ENCODE data around the gene ANAPC2. TPM values are rescaled to one million over a fixed set of nuclear protein-coding genes. Genes with fewer than 3 reads are reported as not detected.

The ANAPC2 gene
- total RNA-seq, 2 donors from 2014 or later = 50.6 to 53.1 TPM

DNA sequence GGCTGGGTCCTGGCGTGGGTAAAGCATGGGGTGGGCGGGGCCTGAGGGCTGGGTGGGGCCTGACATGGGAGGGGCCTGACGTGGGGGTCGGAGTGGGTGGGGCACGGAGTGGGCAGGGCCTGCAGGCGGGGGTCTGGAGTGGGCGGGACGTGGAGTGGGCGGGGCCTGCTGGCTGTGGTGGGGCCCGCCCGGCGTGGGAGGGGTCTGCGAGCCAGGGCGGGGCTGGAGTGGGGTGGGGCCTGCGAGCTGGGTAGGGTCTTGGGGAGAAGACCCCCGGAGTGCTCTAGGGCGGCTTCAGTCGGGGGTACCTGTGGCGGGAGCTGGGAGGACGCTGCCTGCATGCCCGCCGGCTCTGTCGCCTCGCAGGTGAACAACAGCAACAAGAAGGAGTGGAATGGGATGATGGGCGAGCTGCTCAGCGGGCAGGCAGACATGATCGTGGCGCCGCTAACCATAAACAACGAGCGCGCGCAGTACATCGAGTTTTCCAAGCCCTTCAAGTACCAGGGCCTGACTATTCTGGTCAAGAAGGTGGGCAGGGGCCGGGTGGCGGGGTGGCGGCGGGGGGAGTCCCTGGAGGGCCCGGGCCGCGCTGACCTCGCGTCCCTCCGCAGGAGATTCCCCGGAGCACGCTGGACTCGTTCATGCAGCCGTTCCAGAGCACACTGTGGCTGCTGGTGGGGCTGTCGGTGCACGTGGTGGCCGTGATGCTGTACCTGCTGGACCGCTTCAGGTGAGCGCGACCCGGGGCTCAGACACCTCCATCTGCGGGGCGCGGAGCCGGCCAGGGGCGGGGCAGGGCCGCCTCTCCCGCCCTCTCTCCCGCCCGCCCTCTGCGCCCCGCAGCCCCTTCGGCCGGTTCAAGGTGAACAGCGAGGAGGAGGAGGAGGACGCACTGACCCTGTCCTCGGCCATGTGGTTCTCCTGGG, 26.5 kb downstream of the ANAPC2 start:
- no peak for ATAC-seq (replicated peaks)
- H3K9me3 Mint-ChIP-seq = no peaks in the 10 kb centered on the region
- no peak overlapping the region for H3K27ac Mint-ChIP-seq
- peaks cover 5% of the 10 kb centered on the region for H3K4me1 Mint-ChIP-seq
- no peak overlapping the region for H3K4me3 Mint-ChIP-seq
- H3K27me3 Mint-ChIP-seq = peaks cover 25% of the 10 kb centered on the region
- no peaks in the 10 kb centered on the region for H3K36me3 Mint-ChIP-seq (ENCODE audit: low read depth)

DNA sequence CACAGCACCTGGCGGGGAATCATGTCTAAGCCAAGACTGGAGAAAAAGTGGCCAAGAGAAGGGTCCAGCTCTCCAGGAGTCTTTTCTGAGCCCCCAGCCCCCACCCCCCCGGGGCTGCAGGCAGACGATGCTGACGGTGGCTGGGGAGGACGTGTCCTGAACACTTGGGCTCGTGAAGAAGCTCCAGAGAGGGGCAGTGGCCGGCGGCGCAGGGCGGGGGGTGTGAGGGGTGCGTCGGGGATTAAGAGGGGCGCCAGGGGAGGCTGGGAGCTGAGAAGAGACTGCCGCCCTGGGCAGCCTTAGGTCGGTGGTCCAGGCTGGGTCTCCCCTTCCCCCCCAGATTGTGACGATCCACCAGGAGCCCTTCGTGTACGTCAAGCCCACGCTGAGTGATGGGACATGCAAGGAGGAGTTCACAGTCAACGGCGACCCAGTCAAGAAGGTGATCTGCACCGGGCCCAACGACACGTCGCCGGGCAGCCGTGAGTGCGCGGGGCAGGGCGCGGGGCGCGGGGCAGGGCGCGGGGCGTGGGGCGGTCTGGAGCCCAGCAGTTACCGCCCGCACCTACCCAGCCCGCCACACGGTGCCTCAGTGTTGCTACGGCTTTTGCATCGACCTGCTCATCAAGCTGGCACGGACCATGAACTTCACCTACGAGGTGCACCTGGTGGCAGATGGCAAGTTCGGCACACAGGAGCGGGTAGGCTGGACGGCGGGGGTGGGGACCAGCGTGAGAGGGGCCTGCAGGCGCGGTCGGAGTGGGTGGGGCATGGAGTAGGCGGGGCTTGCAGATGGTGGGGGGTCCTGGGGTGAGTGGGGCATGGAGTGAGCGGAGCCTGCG, 27.4 kb downstream of the ANAPC2 start:
- Mint-ChIP-seq H3K4me1 (peaks cover 5% of the 10 kb centered on the region), H3K27me3 (peaks cover 21% of the 10 kb centered on the region), H3K27ac (no peak overlapping the region), H3K4me3 (no peak overlapping the region), H3K9me3 (no peaks in the 10 kb centered on the region), H3K36me3 (ENCODE audit: low read depth) (no peaks in the 10 kb centered on the region)
- ATAC-seq (replicated peaks) = no peak

DNA sequence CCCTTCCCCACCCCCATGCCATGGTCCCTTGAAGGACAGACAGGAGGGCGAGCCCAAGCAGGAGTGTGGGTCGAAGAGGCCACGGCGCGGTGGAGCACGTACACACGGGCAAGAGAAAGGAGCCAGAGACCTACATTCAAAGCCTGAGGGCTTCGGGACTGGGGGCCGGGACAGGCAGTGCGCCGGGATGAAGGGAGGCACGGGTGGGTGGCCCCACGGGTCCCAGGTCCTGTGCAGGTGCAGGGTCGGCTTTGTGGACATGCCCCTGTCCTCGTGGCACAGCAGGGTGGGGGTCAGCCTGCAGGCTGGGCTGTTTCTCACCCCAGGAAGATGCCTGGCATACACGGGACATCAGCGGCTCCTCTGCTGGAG, 28.3 kb downstream of the ANAPC2 start:
- Mint-ChIP-seq H3K4me3 (no peak overlapping the region), H3K36me3 (ENCODE audit: low read depth) (no peaks in the 10 kb centered on the region), H3K27ac (no peak overlapping the region), H3K4me1 (peaks cover 5% of the 10 kb centered on the region), H3K9me3 (no peaks in the 10 kb centered on the region), H3K27me3 (peaks cover 18% of the 10 kb centered on the region)
- no peak for ATAC-seq (replicated peaks)

DNA sequence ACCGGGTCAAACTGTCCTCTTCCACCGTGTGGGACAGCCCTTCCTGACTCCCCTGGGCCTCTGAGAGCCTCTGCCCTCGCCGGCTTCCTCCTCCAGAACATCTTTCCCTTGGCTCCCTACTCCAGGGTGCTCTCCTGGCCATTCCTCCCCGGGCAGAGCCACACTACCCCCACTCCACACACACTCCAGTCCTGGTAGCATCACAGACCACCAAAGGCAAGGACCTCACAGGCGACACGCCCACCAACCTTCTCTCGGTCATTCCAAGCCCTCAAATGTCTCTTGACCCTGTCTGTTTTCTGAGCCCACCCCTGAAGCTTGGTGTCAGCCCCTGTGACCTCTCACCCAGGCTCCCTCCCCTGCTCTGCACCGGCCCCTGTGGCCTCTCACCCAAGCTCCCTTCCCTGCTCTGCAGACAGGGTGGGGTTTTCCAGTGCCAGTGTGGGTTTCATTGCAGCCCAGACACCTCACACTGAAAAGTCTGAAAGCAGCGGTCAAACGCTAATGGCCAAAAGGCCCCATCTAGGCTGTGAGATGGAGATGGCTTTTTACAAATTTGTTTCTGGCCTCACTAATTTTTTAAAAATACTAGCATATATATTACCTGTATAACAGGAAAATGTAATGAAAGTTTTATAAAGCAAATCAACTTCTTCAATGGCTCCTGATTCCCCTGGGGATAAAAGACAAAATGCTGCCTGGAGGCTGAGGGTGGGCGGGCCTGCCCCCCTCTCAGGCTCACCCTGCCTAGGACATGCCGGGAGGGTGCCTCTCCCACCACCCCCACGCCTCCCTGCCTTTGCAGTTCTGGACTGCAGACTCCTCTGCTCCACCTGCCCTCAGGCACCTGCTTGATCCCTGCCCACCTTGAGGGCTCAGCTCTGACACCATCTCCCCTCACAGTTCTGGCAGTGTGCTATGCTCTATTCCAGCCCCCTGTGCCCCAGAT, 29.0 kb downstream of the ANAPC2 start:
- H3K4me3 Mint-ChIP-seq = no peak overlapping the region
- peaks cover 21% of the 10 kb centered on the region for H3K27me3 Mint-ChIP-seq
- H3K9me3 Mint-ChIP-seq = no peaks in the 10 kb centered on the region
- H3K27ac Mint-ChIP-seq = no peak overlapping the region
- no peak for ATAC-seq (replicated peaks)
- peaks cover 5% of the 10 kb centered on the region for H3K4me1 Mint-ChIP-seq
- H3K36me3 Mint-ChIP-seq (ENCODE audit: low read depth) = no peaks in the 10 kb centered on the region

DNA sequence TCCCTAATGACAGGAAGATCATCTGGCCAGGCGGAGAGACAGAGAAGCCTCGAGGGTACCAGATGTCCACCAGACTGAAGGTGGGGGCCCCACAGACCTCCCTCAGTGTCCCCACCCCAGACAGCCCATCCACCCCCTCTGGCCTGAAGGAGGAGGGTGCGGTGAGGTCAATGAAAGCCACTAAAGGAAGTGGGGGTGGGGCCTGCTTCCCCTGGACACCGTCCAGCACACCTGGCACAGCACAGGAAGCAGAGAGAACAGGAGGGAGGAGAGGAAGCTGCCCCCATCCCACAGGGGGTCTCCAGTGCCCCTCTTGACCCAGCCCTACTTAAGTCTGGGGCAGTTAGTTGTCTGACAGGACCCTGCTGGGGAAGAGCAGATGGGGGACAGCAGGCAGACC, 29.7 kb downstream of the ANAPC2 start:
- Mint-ChIP-seq H3K4me1 (peaks cover 5% of the 10 kb centered on the region), H3K27me3 (peaks cover 21% of the 10 kb centered on the region), H3K4me3 (no peak overlapping the region), H3K27ac (no peak overlapping the region), H3K9me3 (no peaks in the 10 kb centered on the region), H3K36me3 (ENCODE audit: low read depth) (no peaks in the 10 kb centered on the region)
- ATAC-seq (replicated peaks) = no peak

DNA sequence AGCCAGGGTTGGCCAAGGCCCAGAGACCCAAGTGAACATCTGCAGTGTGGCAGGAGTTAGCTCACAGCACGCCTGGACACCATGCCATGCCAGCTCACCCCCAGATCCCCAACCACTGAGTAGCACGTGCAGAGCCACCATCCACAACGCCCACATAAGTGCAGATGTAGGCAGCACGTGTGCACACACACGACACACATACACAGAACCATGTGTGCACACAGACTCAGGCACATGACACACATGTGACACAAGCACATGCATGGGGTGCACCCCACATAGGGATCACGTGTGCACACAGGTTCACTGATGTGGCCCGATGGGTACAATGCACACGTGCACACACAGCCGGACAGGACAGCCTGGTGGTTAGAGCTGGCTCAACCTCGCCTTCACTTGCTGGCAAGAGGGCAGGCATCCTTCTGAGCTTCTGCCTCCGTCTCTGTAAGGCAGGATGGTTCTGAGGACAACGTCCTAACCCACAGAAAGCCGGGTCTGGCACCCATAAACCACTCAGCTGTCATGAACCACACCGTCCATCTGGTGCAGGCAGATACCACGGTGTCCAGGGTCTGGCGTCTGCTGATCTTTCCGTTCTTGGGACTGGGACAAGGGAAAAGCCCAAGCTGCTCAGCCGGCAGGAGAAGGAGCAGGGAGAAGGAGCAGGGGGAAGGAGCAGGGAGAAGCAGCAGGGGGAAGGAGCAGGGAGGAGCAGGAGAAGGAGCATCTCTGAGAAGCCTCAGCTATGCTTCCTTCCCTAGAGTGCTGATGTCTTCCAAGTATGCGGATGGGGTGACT, 30.5 kb downstream of the ANAPC2 start:
- ATAC-seq (replicated peaks) = no peak
- Mint-ChIP-seq H3K9me3 (no peaks in the 10 kb centered on the region), H3K4me1 (peaks cover 5% of the 10 kb centered on the region), H3K4me3 (peak overlapping the region; percentile 5), H3K36me3 (ENCODE audit: low read depth) (no peaks in the 10 kb centered on the region), H3K27ac (no peak overlapping the region), H3K27me3 (peaks cover 19% of the 10 kb centered on the region)

DNA sequence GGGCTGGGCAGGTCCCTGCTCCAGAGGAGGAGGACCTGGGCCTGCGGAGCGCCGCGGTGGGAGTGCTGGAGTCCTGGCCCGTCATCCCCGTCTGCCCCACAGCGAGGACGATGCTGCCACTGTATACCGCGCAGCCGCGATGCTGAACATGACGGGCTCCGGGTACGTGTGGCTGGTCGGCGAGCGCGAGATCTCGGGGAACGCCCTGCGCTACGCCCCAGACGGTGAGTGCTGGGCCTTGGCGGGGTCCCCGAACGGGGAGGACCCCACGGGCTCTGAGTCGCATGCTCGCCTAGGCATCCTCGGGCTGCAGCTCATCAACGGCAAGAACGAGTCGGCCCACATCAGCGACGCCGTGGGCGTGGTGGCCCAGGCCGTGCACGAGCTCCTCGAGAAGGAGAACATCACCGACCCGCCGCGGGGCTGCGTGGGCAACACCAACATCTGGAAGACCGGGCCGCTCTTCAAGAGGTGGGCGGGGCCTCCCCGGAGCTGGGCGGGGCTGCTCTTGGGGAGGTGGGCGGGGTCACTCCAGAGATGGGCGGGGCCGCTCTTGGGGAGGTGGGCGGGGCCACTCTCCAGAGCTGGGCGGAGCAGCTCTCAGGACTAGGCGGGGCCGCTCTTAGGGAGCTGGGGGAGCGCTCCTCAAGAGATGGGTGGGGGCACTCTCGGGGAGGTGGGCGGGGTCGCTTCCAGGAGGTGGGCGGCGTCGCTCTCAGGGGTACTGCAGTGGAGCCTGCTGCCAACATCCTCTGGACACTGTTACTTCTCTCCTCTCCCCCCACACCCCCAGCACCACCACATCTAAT, 31.6 kb downstream of the ANAPC2 start:
- peaks cover 19% of the 10 kb centered on the region for H3K27me3 Mint-ChIP-seq
- H3K36me3 Mint-ChIP-seq (ENCODE audit: low read depth) = no peaks in the 10 kb centered on the region
- H3K4me3 Mint-ChIP-seq = peak overlapping the region; percentile 57
- H3K9me3 Mint-ChIP-seq = no peaks in the 10 kb centered on the region
- peak; percentile 74 for ATAC-seq (replicated peaks)
- no peak overlapping the region for H3K27ac Mint-ChIP-seq
- H3K4me1 Mint-ChIP-seq = peaks cover 5% of the 10 kb centered on the region

DNA sequence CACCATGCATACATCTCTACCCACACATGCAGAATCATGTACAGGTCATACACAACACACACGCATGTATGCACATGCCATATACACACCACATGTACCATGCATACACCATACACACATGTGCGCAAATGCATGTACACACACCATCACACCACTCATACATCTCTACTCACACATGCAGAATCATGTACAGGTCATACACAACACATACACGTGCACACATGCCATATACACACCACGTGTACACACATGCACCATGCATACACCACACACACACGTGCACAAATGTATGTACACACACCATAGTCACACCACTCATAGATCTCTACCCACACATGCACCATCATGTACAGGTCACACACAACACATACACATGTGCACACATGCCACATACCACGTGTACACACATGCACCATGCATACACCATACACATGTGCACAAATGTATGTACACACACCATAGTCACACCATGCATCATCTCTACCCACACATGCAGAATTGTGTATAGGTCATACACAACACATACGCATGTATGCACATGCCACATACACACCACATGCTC, 35.4 kb downstream of the ANAPC2 start:
- no peak for ATAC-seq (replicated peaks)
- no peaks in the 10 kb centered on the region for H3K9me3 Mint-ChIP-seq
- H3K36me3 Mint-ChIP-seq (ENCODE audit: low read depth) = no peaks in the 10 kb centered on the region
- H3K4me1 Mint-ChIP-seq = no peaks in the 10 kb centered on the region
- peaks cover 4% of the 10 kb centered on the region for H3K27me3 Mint-ChIP-seq
- H3K4me3 Mint-ChIP-seq = no peak overlapping the region
- H3K27ac Mint-ChIP-seq = no peak overlapping the region

DNA sequence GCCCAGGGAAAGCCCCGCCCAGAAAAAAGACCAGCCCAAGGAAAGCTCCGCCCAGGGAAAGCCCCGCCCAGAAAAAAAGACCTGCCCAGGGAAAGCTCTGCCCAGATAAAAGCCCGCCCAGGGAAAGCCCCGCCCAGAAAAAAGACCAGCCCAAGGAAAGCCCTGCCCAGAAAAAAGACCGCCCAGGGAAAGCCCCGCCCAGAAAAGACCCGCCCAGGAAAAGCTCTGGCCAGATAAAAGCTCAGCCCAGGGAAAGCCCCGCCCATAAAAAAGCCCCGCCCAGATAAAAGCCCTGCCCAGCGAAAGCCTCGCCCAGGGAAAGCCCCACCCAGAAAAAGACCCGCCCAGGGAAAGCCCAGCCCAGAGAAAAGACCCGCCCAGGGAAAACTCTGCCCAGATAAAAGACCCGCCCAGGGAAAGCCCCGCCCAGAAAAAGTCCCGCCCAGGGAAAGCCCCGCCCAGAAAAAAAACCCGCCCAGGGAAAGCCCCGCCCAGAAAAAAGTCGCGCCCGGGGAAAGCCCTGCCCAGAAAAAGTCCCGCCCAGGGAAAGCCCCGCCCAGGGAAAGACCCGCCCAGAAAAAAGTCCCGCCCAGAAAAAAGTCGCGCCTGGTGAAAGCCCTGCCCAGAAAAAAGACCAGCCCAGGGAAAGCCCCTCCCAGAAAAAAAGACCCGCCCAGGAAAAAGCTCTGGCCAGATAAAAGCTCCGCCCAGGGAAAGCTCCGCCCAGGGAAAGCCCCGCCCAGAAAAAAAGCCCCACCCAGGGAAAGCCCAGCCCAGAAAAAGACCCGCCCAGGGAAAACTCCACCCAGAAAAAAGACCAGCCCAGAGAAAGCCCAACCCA, 37.5 kb downstream of the ANAPC2 start:
- Mint-ChIP-seq H3K4me3 (no peak overlapping the region), H3K27ac (no peak overlapping the region), H3K9me3 (no peaks in the 10 kb centered on the region), H3K36me3 (ENCODE audit: low read depth) (no peaks in the 10 kb centered on the region), H3K4me1 (no peaks in the 10 kb centered on the region), H3K27me3 (peaks cover 7% of the 10 kb centered on the region)
- peak; percentile 77 for ATAC-seq (replicated peaks)

DNA sequence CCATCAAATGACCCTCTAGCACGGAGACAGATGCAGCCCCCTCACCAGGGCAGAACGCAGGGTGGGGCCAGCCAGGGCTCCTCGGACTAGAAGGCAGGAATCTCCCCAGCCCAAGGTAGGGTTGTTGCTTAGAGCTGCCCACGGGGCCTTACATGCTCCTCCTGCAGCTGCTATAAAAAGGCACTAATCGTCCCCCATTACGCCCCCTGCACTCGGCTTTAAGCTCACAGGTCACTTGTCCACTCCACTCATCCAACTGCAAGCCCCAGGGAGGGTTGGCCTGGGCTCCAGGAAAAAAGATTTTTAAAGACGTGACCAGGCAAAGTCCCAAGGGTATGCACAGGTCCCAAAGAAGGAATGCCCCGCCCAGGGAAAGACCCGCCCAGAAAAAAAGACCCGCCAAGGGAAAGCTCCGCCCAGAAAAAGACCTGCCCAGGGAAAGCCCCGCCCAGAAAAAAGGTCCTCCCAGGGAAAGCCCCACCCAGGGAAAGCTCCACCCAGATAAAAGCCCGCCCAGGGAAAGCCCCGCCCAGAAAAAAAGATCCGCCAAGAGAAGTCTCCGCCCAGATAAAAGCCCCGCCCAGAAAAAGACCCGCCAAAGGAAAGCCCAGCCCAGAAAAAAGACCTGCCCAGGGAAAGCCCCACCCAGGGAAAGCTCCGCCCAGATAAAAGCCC, 38.3 kb downstream of the ANAPC2 start:
- no peak for ATAC-seq (replicated peaks)
- Mint-ChIP-seq H3K36me3 (ENCODE audit: low read depth) (no peaks in the 10 kb centered on the region), H3K4me3 (no peak overlapping the region), H3K27me3 (peaks cover 7% of the 10 kb centered on the region), H3K9me3 (no peaks in the 10 kb centered on the region), H3K27ac (no peak overlapping the region), H3K4me1 (no peaks in the 10 kb centered on the region)

DNA sequence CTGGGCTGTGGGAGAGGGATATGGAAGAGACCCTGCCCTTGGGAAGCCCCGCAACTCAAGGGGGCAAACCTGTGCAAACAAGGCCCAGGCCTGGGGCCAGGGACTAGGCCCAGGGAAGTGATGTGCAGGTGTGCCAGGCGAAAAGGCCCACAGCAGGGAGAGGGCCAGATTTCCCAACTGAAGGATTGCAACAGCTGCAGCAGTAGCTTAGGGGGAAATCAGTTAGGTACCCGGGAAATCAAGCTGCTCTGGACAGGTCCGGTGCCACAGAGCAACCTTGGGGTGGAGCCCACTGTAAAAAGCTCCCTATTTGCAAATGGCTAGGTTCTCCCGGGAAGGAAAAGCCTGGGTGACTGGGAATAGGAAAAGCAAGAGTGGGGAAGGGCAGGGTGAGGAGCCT, 39.0 kb downstream of the ANAPC2 start:
- Mint-ChIP-seq H3K27ac (no peak overlapping the region), H3K36me3 (ENCODE audit: low read depth) (no peaks in the 10 kb centered on the region), H3K4me3 (no peak overlapping the region), H3K27me3 (peaks cover 3% of the 10 kb centered on the region), H3K9me3 (no peaks in the 10 kb centered on the region), H3K4me1 (no peaks in the 10 kb centered on the region)
- no peak for ATAC-seq (replicated peaks)

DNA sequence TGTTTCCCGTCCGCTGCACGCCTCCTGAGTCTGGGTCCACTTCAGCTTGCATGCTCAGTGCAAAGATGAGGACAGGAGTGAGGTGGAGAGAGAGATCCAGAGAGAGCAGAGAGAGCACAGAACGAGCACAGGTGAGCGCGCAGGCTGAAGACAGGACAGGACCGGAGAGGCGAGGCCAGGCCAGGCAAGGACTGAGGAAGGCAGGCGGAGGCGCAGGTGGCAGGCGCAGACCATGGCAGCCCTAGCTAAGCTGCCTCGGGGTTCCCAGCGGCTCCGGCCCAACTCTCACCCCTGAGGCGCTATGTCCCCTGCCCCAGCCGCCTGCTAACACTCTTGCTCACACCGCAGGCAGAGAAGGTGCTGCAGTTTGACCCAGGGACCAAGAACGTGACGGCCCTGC, 39.7 kb downstream of the ANAPC2 start:
- Mint-ChIP-seq H3K4me1 (no peaks in the 10 kb centered on the region), H3K27me3 (peaks cover 4% of the 10 kb centered on the region), H3K36me3 (ENCODE audit: low read depth) (no peaks in the 10 kb centered on the region), H3K9me3 (no peaks in the 10 kb centered on the region), H3K27ac (no peak overlapping the region), H3K4me3 (no peak overlapping the region)
- ATAC-seq (replicated peaks) = no peak

Data from activated T-helper 17 cell treated with anti-CD3 and anti-CD28 coated beads, Interleukin-2, amount 50 U/mL, for 72 hours (primary cell).